Neural progenitor cell (in vitro differentiated cells): ENCODE results near the gene COL4A5.

Experiments used
- EZH2 ChIP-seq: fragments of 200-600 bp; sonication (generic); IDR thresholded peaks from 2 replicates; pipeline ENCODE4 v1.6.1; 2017; ENCODE audit warnings: antibody characterized with exemption, mild to moderate bottlenecking, moderate library complexity
- EZH2phosphoT487 ChIP-seq: fragments of 200-600 bp; sonication (generic); IDR thresholded peaks from 2 replicates; pipeline ENCODE4 v1.6.1; 2017; ENCODE audit warnings: antibody characterized with exemption
- TF ChIP-seq, protein P1 (sequence below): fragments of 200-600 bp; sonication (generic); IDR thresholded peaks from 2 replicates; pipeline ENCODE4 v1.5.1; 2017; ENCODE audit warnings: antibody characterized with exemption, mild to moderate bottlenecking

DNA sequence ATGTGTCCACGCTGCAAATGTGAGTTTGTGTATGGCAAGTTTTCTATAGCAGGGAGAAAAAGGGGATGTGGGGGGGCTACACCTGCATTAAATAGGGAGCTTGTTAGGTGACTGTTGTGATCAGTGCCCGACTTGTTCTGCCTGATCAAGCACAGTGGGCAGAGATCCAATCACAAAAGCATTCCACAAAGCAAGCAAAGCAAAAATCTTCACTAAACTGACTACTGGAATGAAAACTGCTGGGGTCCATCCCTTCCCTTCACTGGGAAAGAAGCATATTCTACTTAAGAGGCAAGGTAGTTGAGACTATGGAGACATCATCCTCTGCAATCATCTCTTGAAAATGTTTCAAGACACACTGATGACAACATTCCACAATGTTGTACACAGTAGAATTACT is 291.5 kb downstream of the COL4A5 start:
- TF ChIP-seq, protein P1, sequence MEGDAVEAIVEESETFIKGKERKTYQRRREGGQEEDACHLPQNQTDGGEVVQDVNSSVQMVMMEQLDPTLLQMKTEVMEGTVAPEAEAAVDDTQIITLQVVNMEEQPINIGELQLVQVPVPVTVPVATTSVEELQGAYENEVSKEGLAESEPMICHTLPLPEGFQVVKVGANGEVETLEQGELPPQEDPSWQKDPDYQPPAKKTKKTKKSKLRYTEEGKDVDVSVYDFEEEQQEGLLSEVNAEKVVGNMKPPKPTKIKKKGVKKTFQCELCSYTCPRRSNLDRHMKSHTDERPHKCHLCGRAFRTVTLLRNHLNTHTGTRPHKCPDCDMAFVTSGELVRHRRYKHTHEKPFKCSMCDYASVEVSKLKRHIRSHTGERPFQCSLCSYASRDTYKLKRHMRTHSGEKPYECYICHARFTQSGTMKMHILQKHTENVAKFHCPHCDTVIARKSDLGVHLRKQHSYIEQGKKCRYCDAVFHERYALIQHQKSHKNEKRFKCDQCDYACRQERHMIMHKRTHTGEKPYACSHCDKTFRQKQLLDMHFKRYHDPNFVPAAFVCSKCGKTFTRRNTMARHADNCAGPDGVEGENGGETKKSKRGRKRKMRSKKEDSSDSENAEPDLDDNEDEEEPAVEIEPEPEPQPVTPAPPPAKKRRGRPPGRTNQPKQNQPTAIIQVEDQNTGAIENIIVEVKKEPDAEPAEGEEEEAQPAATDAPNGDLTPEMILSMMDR: no peak
- no peak for TF ChIP-seq EZH2
- no peak for TF ChIP-seq EZH2phosphoT487
